Erythroblast (primary cell): Measurements from ENCODE around the gene YPEL5.

ENCODE experiments used
- GATA1 ChIP-seq: IDR thresholded peaks from 2 replicates; pipeline ENCODE4 v1.6.1; 2011; ENCODE audit warnings: low read depth, mild to moderate bottlenecking, control low read depth, low read length, moderate library complexity
- POLR2A ChIP-seq: IDR thresholded peaks from 2 replicates; pipeline ENCODE4 v1.6.1; 2011; ENCODE audit warnings: mild to moderate bottlenecking, low read length

- TF ChIP-seq POLR2A (no peak), GATA1 (no peak)
Measured at GRCh38 chr2:30172627-30173026, 25.8 kb downstream of the YPEL5 start.
